DND-41 (cell line): Measurements from ENCODE around the gene TEX13A.
A peak's percentile ranks its signal among the peaks of the same experiment; 100 is the strongest.

ENCODE experiments used
- ATAC-seq: fragments of 200-7000 bp; cut with Tn5 transposase; 3 replicates; pipeline ENCODE4 v1.9.1; 2021; ENCODE audit warnings: low read depth; ENCODE audit not compliant: insufficient read depth
- DNase-seq: peaks from one replicate; pipeline ENCODE4 v3.0.0-alpha.2; 2020
- H2AFZ ChIP-seq: 2 replicates; pipeline ENCODE4 v1.6.0; 2012; ENCODE audit warnings: low read depth, low read length
- H3K27ac ChIP-seq: 2 replicates; pipeline ENCODE4 v1.5.1; 2012; ENCODE audit warnings: low read length, inconsistent platforms
- H3K27me3 ChIP-seq: fragments of 200-600 bp; sonication (generic); 2 replicates; pipeline ENCODE4 v1.6.0; 2012; ENCODE audit warnings: low read length, mild to moderate bottlenecking, inconsistent platforms; ENCODE audit not compliant: insufficient read depth, poor library complexity
- H3K36me3 ChIP-seq: 2 replicates; pipeline ENCODE4 v1.5.1; 2012; ENCODE audit warnings: low read length, inconsistent platforms; ENCODE audit not compliant: insufficient read depth
- H3K4me1 ChIP-seq: 2 replicates; pipeline ENCODE4 v1.5.1; 2012; ENCODE audit warnings: mild to moderate bottlenecking, low read length; ENCODE audit not compliant: insufficient read depth
- H3K4me2 ChIP-seq: 2 replicates; pipeline ENCODE4 v1.6.0; 2012; ENCODE audit warnings: mild to moderate bottlenecking, moderate library complexity, low read length, inconsistent platforms; ENCODE audit not compliant: insufficient read depth
- H3K4me3 ChIP-seq, 2 experiments: fragments of 200-600 bp in 1 of 2; shearing (Covaris generic) in 1 of 2; 2 replicates each; pipeline ENCODE4 v1.5.1; 2012 to 2016; ENCODE audit warnings: inconsistent platforms in 2 of 2, low read length in 2 of 2, mild to moderate bottlenecking in 2 of 2, low read depth in 1 of 2, moderate library complexity in 1 of 2
- H3K79me2 ChIP-seq: 2 replicates; pipeline ENCODE4 v1.6.0; 2012; ENCODE audit warnings: low read length, inconsistent platforms; ENCODE audit not compliant: insufficient read depth
- H3K9ac ChIP-seq: 2 replicates; pipeline ENCODE4 v1.6.0; 2012; ENCODE audit warnings: low read depth, mild to moderate bottlenecking, inconsistent platforms, low read length, moderate library complexity
- H3K9me3 ChIP-seq: 2 replicates; pipeline ENCODE4 v1.5.1; 2012; ENCODE audit warnings: low read length, moderate library complexity, mild to moderate bottlenecking, inconsistent platforms; ENCODE audit not compliant: insufficient read depth, severe bottlenecking
- H4K20me1 ChIP-seq: 2 replicates; pipeline ENCODE4 v1.6.0; 2012; ENCODE audit warnings: low read length; ENCODE audit not compliant: insufficient read depth
- EZH2 ChIP-seq: IDR thresholded peaks from 3 replicates; pipeline ENCODE4 v1.6.1; 2012; ENCODE audit warnings: borderline replicate concordance, low read depth, mild to moderate bottlenecking, moderate library complexity, low read length, inconsistent platforms; ENCODE audit not compliant: severe bottlenecking
- TF ChIP-seq, protein P1 (sequence below): IDR thresholded peaks from 2 replicates; pipeline ENCODE4 v1.5.1; 2012; ENCODE audit warnings: borderline replicate concordance, low read length, moderate library complexity, mild to moderate bottlenecking; ENCODE audit not compliant: poor library complexity, severe bottlenecking; ENCODE audit errors: extremely low read depth

The TEX13A gene

DNA sequence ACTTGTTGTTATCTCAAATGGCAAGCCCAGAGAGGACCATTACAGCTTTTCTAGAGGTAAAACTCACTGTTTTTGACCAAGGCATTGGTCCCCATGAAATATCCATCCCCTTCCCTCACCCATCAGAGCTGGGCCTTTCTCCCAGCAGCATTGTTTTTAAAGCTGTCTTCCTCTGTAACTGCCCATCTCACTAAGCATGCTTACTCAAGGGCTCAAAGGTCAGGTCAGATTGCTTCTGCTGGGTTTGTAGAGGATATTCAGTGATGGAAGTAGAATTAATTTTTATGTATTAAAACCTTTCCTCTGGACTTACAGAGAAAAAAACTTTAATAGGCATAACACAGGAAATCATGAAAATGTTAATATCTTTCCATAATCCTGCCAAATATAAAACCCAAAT is 11.1 kb downstream of the TEX13A start:
- no peak for ATAC-seq
- no peak overlapping the region for H3K4me2 ChIP-seq
- TF ChIP-seq, protein P1, sequence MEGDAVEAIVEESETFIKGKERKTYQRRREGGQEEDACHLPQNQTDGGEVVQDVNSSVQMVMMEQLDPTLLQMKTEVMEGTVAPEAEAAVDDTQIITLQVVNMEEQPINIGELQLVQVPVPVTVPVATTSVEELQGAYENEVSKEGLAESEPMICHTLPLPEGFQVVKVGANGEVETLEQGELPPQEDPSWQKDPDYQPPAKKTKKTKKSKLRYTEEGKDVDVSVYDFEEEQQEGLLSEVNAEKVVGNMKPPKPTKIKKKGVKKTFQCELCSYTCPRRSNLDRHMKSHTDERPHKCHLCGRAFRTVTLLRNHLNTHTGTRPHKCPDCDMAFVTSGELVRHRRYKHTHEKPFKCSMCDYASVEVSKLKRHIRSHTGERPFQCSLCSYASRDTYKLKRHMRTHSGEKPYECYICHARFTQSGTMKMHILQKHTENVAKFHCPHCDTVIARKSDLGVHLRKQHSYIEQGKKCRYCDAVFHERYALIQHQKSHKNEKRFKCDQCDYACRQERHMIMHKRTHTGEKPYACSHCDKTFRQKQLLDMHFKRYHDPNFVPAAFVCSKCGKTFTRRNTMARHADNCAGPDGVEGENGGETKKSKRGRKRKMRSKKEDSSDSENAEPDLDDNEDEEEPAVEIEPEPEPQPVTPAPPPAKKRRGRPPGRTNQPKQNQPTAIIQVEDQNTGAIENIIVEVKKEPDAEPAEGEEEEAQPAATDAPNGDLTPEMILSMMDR, result no peak
- no peak for TF ChIP-seq EZH2

DNA sequence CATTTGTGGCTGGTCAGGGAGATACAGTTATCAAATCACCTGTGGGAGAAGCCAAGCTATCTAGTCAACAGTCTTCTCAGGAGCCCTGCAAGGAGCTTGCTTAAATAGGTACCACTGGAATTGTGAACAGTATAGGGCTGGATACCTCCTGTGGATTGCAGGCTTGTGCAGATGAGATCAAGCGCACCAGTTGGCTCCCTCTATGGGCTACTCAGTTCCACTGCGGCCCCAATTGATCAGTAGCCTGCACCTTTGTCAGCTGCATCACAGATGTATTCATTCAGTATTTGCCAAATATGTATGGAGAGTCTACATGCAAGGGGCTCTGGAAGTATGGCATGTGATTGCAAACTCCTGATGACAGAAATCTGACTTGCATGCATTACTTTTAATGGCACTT is 28.6 kb downstream of the TEX13A start:
- Histone ChIP-seq H3K27me3 (no peaks in the 10 kb centered on the region), H3K4me3 (no peak overlapping the region), H3K79me2 (no peaks in the 10 kb centered on the region), H3K4me2 (no peak overlapping the region), H4K20me1 (no peaks in the 10 kb centered on the region), H3K4me1 (no peaks in the 10 kb centered on the region), H3K9ac (no peak overlapping the region), H3K9me3 (no peaks in the 10 kb centered on the region), H3K27ac (no peak overlapping the region), H2AFZ (no peak overlapping the region), H3K36me3 (no peaks in the 10 kb centered on the region)
- ATAC-seq (0 out of 3 replicates have a peak, but pooled peaks have one; percentile 39), DNase-seq (peak; percentile 3)
- TF ChIP-seq, protein P1, result peak; percentile 43
- no peak for TF ChIP-seq EZH2

More for the DNA sequence above, 11.1 kb downstream of the TEX13A start:
- no peaks in the 10 kb centered on the region for H3K4me1 ChIP-seq
- no peaks in the 10 kb centered on the region for H3K9me3 ChIP-seq
- no peaks in the 10 kb centered on the region for H4K20me1 ChIP-seq
- no peaks in the 10 kb centered on the region for H3K79me2 ChIP-seq
- no peaks in the 10 kb centered on the region for H3K36me3 ChIP-seq
- no peak overlapping the region for H3K27ac ChIP-seq
- H3K9ac ChIP-seq, result no peak overlapping the region
- H3K4me3 ChIP-seq, result no peak overlapping the region
- no peak for DNase-seq
- H3K27me3 ChIP-seq, result no peaks in the 10 kb centered on the region
- no peak overlapping the region for H2AFZ ChIP-seq

DNA sequence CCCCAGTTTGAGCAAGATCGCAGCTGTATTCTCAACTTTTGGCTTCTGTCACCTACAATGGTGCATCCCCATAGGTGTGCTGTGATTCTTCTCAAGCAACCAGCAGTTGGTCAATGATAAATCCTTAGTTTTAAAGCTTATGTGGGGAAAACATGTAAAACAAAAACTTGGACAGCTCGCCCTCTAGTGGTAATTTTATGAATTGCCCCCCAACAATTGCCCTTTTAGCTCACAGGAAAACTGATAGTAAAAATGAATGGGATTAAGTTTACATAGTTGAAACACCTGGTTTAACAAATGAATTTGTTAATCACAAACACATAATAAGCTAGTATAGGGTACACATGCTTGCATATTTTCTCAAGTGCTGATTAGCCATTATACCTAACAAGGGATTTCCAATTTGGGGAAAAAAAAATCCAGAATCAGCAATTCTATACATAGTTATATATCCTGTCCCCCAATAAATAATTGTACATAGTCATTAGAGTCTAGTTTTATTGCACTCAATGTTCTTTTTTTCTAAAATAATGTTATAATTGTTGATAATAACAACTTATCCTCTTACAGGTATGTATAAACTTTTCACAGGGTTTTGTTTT is 30.1 kb downstream of the TEX13A start:
- Histone ChIP-seq H3K4me3 (no peak overlapping the region), H2AFZ (no peak overlapping the region), H3K36me3 (no peaks in the 10 kb centered on the region), H3K9me3 (no peaks in the 10 kb centered on the region), H3K27me3 (no peaks in the 10 kb centered on the region), H3K27ac (no peak overlapping the region), H3K79me2 (no peaks in the 10 kb centered on the region), H3K4me1 (no peaks in the 10 kb centered on the region), H3K9ac (no peak overlapping the region), H4K20me1 (no peaks in the 10 kb centered on the region), H3K4me2 (no peak overlapping the region)
- TF ChIP-seq, protein P1, result peak; percentile 69
- no peak for TF ChIP-seq EZH2
- peak; percentile 11 for DNase-seq
- ATAC-seq, result no peak

DNA sequence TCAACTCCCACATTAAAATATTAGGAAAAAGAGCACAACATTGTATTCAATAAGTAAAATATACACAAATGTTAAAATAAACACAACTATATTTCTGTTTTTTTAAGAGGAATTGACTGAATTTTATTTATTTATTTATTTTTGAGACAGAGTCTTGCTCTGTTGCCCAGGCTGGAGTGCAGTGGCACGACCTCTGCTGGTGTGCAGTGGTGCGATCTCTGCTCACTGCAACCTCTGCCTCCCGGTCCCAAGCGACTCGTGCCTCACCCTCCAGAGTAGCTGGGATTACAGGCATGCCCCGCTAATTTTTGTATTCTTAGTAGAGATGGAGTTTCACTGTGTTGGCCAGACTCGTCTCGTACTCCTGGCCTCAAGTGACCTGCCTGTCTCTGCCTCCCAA is 31.4 kb downstream of the TEX13A start:
- Histone ChIP-seq H3K27me3 (no peaks in the 10 kb centered on the region), H3K9ac (no peak overlapping the region), H3K27ac (no peak overlapping the region), H3K4me2 (no peak overlapping the region), H3K4me1 (no peaks in the 10 kb centered on the region), H2AFZ (no peak overlapping the region), H3K36me3 (no peaks in the 10 kb centered on the region), H3K4me3 (no peak overlapping the region), H4K20me1 (no peaks in the 10 kb centered on the region), H3K79me2 (no peaks in the 10 kb centered on the region), H3K9me3 (no peaks in the 10 kb centered on the region)
- no peak for DNase-seq
- TF ChIP-seq EZH2, result no peak
- TF ChIP-seq, protein P1, result no peak
- ATAC-seq, result no peak
